Peyer's patch (tissue), 4 donors: ENCODE data around the gene ANO2. TPM values are rescaled to one million over a fixed set of nuclear protein-coding genes. Genes with fewer than 3 reads are reported as not detected.

Experiments
- DNase-seq, 3 donors: peaks; one replicate each; pipeline ENCODE4 v3.0.0-alpha.2; 2017 to 2019
- H3K27ac ChIP-seq, 4 donors: fragments of 200-600 bp; sonication (generic); one replicate each; pipeline ENCODE4 v1.5.1; 2016 to 2019
- H3K27me3 ChIP-seq, 2 donors: fragments of 200-600 bp; sonication (generic); one replicate each; pipeline ENCODE4 v1.5.1; 2019
- H3K36me3 ChIP-seq, 3 donors: fragments of 200-600 bp; sonication (generic); one replicate each; pipeline ENCODE4 v1.5.1; 2016 to 2019
- H3K4me1 ChIP-seq, 4 donors: fragments of 200-600 bp; sonication (generic); one replicate each; pipeline ENCODE4 v1.5.1; 2016 to 2019
- H3K4me3 ChIP-seq, 4 donors: fragments of 200-600 bp; sonication (generic); 1 replicate in 3 of 4; 2 replicates in 1 of 4; pipeline ENCODE4 v1.5.1; 2016 to 2019; ENCODE audit warnings: mild to moderate bottlenecking in 1 of 4
- H3K9me3 ChIP-seq, 4 donors: fragments of 200-600 bp; sonication (generic); one replicate each; pipeline ENCODE4 v1.5.1; 2016 to 2019; ENCODE audit warnings: mild to moderate bottlenecking in 1 of 4
- CTCF ChIP-seq, 6 experiments: fragments of 450-650 bp in 4 of 6; fragments of 200-600 bp in 2 of 6; sonication (generic) in 1 of 6; IDR thresholded peaks; one replicate each; pipeline ENCODE4 v1.5.1; 2017 to 2019; ENCODE audit warnings: antibody characterized with exemption in 6 of 6, mild to moderate bottlenecking in 3 of 6, moderate library complexity in 1 of 6
- POLR2A ChIP-seq, 2 donors: fragments of 450-650 bp; IDR thresholded peaks; one replicate each; pipeline ENCODE4 v1.5.1; 2017; ENCODE audit warnings: antibody characterized with exemption in 2 of 2, mild to moderate bottlenecking in 2 of 2, moderate library complexity in 2 of 2
- small RNA-seq, 2 donors: library from RNA; depleted of rRNA; stranded (forward); fragments of <200 nt; gene quantifications; one replicate each; pipeline ENCODE3, GENCODE V24; 2016
- total RNA-seq, 4 donors: library from RNA; depleted of rRNA; stranded (reverse); fragments of >200 nt; gene quantifications; one replicate each; pipeline ENCODE4 v1.1.0, GENCODE V29; 2016

Gene ANO2
- total RNA-seq, 4 donors from 2014 or later = 0.53 to 23.9 (median 5.8) TPM

- Histone ChIP-seq H3K27me3 (no peaks in the 10 kb centered on the region), H3K9me3 (no peaks in the 10 kb centered on the region), H3K36me3 (no peaks in the 10 kb centered on the region), H3K4me1 (no peaks in the 10 kb centered on the region), H3K27ac (no peak overlapping the region), H3K4me3 (no peak overlapping the region)
- TF ChIP-seq POLR2A (IDR thresholded peaks at IDR 0.05) = no peak
- TF ChIP-seq CTCF (IDR thresholded peaks at IDR 0.05) = no peak
- no peak for DNase-seq
These were observed 429.6 kb downstream of the ANO2 start for GRCh38 chr12:5515458-5515857.

DNA sequence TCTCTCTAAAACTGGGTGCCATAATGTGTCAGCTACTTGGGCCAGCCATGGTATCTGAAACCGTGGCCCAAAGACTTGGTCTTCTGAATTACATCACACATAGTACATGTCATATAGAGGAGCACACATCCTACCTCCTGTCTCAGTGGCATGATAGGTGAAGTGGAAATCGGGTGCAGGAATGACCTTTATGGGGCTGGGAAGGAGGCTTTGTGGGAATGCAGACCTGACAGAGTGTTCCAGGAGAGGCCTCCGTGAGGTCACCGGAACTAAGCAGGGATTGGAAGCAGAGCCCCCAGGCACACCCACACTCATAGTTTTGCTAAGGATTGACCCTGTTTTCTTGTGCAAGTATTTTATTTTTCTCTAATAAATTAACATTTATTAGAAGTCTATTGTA, 430.5 kb downstream of the ANO2 start:
- TF ChIP-seq CTCF (IDR thresholded peaks at IDR 0.05) = no peak
- TF ChIP-seq POLR2A (IDR thresholded peaks at IDR 0.05) = no peak
- no peak for DNase-seq
- Histone ChIP-seq H3K4me3 (no peak overlapping the region), H3K9me3 (no peaks in the 10 kb centered on the region), H3K36me3 (no peaks in the 10 kb centered on the region), H3K27me3 (no peaks in the 10 kb centered on the region), H3K27ac (no peak overlapping the region), H3K4me1 (no peaks in the 10 kb centered on the region)

- H3K4me1 ChIP-seq = no peaks in the 10 kb centered on the region
- no peak overlapping the region for H3K4me3 ChIP-seq
- no peak for DNase-seq
- H3K27me3 ChIP-seq = no peaks in the 10 kb centered on the region
- H3K36me3 ChIP-seq = no peaks in the 10 kb centered on the region
- H3K27ac ChIP-seq = no peak overlapping the region
- no peaks in the 10 kb centered on the region for H3K9me3 ChIP-seq
- TF ChIP-seq POLR2A (IDR thresholded peaks at IDR 0.05) (no peak), CTCF (IDR thresholded peaks at IDR 0.05) (no peak)
These were observed 431.0 kb downstream of the ANO2 start for GRCh38 chr12:5514016-5514415.

DNA sequence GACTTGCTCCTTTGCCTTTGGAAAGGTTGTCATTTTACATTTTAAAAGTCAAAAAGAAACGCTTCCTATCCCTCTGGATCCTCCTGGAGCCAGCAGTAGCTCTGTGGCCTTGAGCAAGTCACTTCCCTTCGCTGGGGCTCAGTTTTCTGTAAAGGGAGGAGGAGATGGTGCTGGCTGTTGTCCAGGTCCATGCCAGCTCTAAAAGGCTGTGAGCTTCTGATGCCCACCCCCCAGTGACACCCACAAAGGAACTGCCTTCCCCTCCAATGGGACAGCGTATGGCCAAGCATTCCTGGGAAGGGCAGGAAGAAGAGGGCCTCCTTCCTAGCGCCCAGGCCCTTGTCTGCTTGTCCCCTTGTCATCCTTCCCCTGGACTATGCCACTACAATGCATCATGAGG, 431.7 kb downstream of the ANO2 start:
- TF ChIP-seq POLR2A (IDR thresholded peaks at IDR 0.05) (no peak), CTCF (IDR thresholded peaks at IDR 0.05) (no peak)
- no peak overlapping the region for H3K27ac ChIP-seq
- no peaks in the 10 kb centered on the region for H3K27me3 ChIP-seq
- no peak overlapping the region for H3K4me3 ChIP-seq
- no peaks in the 10 kb centered on the region for H3K4me1 ChIP-seq
- no peak for DNase-seq
- H3K9me3 ChIP-seq = no peaks in the 10 kb centered on the region
- H3K36me3 ChIP-seq = no peaks in the 10 kb centered on the region

Small RNA genes within 50 kb of the gene (small RNA-seq; reads per million reads assigned to genes)
- 0 reads per million in 2 donors for gene AC137627.1

Other genes starting within 250 kb of the ANO2 start
- gene VWF, start 179.4 kb upstream of the ANO2 start, total RNA-seq = 10 to 100 TPM; 21.5 to 98.2 (median 62.7) TPM